ENCODE results near the gene TCEAL4. TPM values are rescaled to one million over a fixed set of nuclear protein-coding genes. Genes with fewer than 3 reads are reported as not detected.

TCEAL4 gene
- total RNA-seq, 4 donors from 2014 or later = 43.3 to 82.1 (median 68.7) TPM

- TF ChIP-seq CTCF (IDR thresholded peaks at IDR 0.05; ENCODE audit: low read depth) = no peak
Observed at GRCh38 chrX:103635436-103635835, 50.1 kb downstream of the TCEAL4 start.

Other genes starting within 250 kb of the TCEAL4 start
- gene TCEAL9, start 229.0 kb upstream of the TCEAL4 start, total RNA-seq = 10 to 100 TPM; 38.8 to 90.0 (median 60.0) TPM
- gene BEX3, start 209.0 kb upstream of the TCEAL4 start, total RNA-seq = 10 to 100 TPM; 48.1 to 80.8 (median 69.6) TPM
- 1 to 10 TPM in 1 of 4 donors, under 1 TPM in 3; 0.22 to 1.5 (median 0.50) TPM for gene RAB40A, start 66.0 kb upstream of the TCEAL4 start, total RNA-seq
- gene TCEAL3, start 22.4 kb downstream of the TCEAL4 start, total RNA-seq = 10 to 100 TPM; 12.4 to 17.1 (median 14.6) TPM
- gene TCEAL1, start 43.5 kb downstream of the TCEAL4 start, total RNA-seq = 10 to 100 TPM; 43.7 to 71.6 (median 48.4) TPM
- gene MORF4L2, start 101.2 kb downstream of the TCEAL4 start, total RNA-seq = 100 to 1,000 TPM; 132 to 256 (median 144) TPM
- gene TMEM31, start 125.4 kb downstream of the TCEAL4 start, total RNA-seq = not detected
- 1 to 10 TPM in 3 of 4 donors, under 1 TPM in 1; 0.98 to 1.3 (median 1.2) TPM for gene PLP1, start 191.3 kb downstream of the TCEAL4 start, total RNA-seq
- gene RAB9B, start 246.7 kb downstream of the TCEAL4 start, total RNA-seq = 1 to 10 TPM in 3 of 4 donors, under 1 TPM in 1; 0.85 to 2.0 (median 1.5) TPM